HG03196 (cell line): ENCODE results near the gene SEMA5B.

Source experiments
- ATAC-seq: cut with Tn5 transposase; IDR thresholded peaks from one replicate; pipeline ENCODE4 v1.9.1; 2021; ENCODE audit not compliant: unreplicated experiment

The SEMA5B gene

DNA sequence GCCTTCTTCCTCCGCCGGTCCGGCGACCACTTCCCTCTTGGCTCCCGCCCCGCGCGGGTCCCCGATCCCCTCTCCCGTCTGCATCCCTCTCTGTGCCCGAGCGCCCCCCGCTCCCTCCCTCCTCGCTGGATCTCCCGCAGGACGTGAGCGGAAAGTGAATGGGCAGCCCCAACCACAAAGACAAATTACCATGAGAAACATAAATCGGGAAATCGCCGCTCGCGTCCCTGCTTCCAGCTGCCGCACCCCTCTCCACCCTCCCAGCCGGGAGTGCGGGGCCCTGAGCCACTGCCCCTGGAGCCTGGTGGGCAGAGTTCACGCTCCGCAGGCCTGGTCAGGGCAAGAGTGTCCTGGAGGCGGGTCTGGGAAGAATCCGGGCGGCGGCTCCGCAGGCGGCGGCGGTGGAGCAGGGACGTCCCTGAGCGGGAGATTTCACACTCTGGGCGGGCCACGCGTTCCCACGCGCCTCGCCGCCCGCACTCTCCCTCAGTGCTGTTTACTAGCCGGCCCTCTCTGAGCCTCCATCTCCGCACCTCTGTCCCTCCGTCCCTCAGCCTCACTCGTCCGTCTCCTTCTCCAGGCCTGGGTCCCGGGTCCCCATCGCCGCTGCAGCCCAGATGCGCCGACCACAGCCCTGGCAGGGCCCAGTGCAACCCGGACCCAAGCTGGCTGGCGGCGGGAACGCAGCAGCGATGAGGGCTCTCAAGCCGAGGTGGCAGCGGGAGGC, 835 bp downstream of the SEMA5B start:
- ATAC-seq = no peak

DNA sequence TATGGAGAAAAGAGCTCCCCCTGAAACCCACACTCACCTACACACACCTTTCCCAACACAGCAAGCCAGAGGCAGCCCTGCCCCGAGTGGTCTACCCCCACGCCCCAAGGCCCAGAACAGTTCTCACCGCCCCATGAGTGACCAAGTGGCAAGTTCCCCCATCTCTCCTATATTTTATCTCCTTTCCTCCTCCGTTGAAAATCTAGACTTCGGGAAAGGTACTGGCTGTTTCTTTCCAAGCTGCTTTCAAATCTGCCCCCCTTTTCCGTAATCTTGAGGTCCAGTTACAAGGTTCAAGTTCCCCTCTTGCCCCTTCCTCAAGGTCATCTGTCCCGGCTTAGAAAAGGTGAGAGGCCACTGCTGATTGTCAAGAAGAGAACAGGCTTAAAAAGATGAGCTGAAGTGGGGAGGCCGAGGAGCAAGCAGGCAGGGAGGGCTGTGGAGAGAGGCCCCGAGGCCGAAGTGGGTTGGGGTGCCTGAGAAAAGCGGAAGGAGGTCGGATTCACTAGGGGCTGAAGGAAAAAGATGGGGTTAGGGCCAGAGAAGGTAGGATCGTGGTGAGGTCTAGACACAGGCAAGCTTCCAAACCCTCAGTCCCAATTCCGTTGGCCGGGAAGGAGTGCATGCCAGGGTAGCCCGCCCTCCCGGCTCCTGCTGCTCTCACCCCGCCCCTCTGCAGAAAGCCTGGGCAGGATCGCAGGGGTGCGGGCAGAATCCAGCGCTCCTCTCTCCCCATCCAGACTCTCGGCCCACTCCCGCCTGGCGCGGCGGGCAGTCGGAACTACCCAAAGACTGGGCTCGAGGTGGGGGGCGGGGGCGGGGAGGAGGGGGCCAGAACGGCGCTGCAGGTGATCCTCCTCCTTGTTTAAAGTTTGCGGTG, 1.7 kb downstream of the SEMA5B start:
- ATAC-seq = no peak

DNA sequence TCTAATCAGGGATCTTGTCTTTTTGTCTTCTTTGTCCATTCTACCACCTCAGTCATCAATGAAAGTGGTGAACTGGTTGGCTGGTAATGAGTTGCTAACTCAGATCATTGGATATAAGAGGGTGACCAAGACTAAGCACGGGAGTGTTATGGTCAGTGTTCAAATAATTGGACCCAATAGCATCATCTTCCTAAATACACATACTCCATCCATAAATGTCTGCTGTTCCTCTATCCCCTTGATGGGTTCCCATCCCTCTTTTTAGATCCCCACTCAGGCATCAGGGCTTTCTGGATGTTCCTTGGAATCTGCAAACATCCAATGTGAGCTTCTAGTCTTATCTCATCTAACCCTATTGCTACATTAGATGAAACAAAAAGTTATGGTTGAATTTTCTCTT, 3.5 kb downstream of the SEMA5B start:
- no peak for ATAC-seq

DNA sequence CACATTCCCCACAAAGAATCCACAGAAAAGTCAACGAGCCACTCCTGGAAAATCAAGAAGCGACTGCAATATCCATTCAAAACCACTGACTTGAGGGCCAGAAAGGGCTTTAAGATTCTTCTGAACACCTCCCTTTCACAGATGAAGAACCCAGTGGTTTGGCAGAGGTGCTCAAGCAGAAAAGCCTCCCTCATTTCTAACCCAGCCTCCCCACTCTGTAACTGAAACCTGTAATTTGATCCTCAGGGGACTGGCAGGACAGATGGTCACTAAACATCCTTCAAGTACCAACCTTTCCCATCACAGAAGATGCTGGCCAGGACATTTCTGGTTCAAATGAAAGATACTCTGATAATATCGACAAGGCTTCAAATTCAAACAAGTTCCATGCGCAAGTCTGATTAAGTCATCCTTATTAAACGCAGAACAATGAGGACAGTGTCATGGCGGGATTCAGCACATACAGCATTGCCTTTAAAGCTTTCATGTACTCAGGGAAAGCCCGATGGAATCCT, 5.5 kb downstream of the SEMA5B start:
- ATAC-seq = no peak

DNA sequence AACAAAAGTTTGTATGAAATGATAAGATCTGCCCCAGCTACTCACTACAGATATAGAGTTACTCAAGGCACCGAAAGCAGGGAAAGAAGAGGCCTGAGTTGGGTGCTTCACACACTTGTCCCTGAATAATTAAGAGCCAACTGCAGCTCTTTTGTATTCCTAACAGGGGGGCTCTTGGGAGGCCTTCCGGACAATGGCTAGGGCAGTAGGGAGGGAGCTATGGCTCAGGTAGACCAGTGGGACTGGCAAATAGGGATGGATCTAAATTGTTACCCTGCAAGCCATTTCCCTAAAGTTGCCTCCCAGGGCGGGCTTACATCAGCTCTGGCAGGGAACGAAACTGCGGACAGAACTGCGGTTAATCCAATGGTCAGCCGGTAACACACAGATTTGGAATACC, 6.2 kb downstream of the SEMA5B start:
- no peak for ATAC-seq

DNA sequence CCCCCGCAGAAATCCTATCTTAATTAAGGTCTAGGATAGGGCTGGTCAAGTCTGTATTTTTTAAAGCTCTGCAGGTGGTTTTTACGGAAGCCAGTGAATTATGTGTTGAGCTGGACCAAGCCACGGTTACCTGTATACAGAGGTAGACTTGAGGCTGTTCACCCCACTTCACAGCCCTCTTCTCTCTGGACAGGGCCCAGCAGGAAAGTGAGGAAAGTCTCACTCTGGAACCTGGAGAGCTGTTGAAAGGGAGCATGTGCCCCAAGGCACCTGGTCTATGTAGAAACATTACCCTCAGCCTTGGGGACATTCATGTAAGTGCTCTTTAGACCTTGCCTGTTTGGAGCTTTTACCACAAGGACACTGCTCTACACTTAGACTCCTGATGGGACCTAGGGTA, 6.9 kb downstream of the SEMA5B start:
- ATAC-seq = no peak

DNA sequence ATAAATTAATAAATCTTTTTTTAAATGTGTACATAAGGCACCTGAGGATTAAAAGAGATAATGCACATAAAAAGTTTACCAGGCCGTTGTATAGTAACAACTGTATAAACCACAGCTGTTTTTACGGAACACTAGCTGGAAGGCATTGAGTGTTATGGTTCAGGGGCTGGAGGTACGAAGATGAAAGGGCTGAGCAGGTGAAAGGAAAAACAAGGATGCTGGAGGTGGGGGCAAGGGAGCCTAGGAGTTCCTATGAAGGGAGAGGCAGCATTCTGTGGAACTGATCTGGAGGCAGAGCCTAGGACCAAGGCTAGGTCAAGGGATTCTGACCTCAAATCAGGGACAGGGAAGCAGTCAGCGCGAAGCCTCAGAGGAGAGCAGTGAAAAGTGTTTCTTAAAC, 8.0 kb downstream of the SEMA5B start:
- no peak for ATAC-seq

DNA sequence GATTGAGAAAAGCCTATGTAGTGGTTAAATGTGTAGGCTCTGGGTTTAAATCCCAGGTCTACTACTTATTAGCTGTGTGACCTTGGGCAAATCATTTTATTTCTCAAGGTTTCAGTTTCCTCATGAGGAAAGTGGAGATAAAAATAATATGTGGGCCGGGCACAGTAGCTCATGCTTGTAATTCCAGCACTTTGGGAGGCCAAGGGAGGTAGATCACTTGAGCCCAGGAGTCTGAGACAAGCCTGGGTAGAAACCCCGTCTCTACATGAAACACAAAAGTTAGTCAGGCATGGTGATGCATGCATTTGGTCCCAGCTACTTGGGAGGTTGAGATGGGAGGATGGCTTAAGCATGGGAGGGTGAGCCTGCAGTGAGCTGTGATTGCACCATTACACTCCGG, 8.4 kb downstream of the SEMA5B start:
- ATAC-seq = no peak

DNA sequence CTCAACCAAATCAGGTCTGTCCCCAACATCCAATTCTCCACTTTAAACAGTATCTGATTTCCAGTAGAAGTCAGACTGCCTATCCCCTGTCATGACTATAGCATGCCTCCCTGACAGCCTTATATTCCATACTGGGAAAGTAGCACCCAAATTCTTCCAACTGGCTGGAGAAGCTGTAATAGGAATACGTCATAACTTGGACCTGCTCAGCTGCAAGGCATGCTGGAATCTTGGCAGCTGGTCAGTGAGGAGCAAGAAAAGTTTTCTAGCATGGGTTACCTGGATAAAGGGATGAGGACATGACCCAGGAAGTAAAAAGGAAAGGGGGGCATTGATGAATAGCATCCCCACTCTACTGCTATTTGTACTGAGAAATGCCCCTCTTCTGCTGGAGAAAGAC, 8.9 kb downstream of the SEMA5B start:
- no peak for ATAC-seq

DNA sequence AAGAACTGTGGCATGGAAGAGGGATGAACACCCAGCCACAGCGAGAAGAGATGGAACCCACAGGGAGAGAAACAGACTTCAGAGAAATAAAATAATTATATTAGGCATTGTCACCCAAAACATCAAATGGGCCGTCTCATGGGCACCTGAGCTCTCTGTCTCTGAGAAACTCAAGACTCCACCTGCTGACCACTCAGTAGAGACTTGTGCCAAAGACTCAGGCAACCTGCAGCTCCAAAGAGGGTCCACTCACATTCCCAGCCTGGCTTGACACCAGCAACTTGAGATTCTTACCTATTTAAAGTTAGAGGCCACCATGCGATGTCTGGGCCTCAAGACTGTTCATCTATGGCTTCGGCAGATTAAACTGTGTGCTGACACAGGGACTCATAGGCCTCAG, 12.0 kb downstream of the SEMA5B start:
- ATAC-seq = no peak

DNA sequence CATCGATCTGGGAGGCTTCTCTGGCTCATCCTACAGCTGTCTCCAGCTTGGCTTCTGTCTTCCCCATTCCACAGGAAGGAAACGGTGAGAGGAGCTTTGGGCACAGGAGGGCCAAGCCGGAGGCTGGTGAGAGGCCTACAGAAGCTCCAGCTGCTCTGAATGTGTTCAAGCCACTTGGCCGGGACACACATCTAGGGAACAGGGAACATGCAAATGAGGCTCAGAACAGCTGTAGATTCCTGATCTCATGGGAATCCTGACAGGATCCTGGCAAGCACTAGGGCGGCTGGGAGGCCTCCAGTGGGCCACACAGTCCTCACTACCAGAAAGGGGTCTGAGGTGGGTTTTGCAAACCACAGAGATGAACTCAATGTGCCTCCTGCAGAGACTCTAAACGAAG, 13.7 kb downstream of the SEMA5B start:
- ATAC-seq = no peak

DNA sequence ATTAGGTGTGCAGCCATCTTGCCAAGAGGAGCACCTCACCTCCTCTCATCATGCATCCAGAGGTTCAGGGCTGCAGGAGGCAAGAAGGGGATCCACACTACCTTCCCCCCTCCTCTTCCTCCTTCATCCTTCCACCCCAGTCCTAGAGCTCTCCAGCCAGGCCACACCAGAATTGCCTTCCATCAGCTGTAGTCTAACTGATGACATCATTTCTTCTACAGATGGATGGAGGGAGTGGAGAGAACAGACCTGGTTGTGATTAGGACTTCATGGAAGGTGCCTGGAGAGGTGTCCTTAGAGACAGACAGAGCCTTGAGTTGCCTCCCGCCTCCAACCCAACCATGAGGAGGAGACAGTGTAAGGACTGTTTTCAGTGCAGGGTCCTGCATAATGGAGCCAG, 14.9 kb downstream of the SEMA5B start:
- ATAC-seq = no peak

DNA sequence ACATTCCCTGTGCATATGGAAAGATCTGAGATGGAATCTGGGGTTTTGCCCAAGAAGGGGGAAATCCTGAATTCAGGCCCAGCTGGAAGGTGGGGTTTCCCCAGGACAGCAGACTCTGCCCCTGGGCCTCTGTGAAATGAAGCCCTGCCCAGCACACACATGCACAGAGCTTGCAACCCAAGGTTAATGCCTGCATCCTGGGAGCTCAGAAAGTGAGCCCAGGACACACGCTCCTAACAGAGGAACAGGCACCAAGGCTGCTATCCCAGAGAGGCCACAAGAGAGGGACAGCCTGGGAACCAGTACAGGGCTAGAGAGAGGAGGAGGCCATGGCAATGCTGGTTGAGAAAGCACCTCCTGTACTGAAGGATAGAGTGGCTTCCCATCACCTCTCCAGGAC, 16.1 kb downstream of the SEMA5B start:
- no peak for ATAC-seq

DNA sequence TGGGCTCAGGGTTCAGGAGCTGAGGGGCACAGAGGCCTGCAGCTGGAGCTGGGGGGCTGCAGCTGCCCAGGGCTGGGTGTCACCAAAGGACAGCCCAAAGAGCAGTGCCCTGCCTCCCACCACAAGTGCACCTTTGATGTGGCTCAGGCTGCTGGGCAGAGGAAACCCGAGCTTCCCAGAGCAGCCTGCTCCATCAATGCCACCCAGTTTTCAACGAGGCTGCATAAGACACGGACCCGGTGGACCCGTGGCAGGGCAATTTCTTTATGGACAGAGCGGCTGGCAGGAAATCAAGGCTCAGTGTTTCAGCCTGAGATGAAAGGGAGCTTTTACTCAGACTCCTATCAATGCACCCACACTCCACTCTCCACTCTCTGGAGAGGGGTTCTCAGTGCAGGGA, 18.7 kb downstream of the SEMA5B start:
- ATAC-seq = no peak

DNA sequence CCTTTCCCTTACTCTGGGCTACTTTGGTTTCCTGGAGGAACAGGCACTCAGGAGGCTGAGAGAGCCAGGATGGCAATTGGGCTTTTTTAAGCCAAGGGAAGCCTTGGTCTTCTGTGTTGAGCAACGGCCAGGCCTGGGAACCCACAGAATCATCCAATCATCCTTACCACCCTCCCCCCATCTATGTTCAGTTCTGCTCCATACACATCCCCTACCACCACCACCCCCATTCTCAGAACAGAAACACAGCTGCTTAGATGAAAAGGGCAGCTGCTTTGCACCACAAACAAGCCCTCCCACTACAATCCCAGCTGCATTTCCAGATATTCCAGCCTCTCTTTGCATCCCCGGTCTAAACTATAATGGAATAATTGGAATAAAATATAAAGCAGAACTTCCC, 21.0 kb downstream of the SEMA5B start:
- no peak for ATAC-seq

DNA sequence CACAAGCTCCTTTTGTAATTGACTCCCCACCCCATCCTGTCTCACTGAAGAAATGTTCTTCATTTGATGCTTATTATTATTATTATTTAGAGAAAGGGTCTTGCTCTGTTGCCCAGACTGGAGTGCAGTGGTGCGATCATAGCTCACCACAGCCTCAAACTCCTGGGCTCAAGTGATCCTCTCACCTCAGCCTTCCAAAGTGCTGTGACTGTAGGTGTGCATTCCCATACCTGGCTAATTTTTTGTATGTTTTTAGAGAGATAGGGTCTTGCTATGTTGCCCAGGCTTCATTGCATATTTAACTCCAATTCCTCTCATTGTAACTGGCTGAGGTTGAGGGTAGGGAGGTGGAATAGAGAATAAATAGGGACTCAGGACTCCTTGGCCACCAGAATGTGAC, 22.3 kb downstream of the SEMA5B start:
- ATAC-seq = no peak

DNA sequence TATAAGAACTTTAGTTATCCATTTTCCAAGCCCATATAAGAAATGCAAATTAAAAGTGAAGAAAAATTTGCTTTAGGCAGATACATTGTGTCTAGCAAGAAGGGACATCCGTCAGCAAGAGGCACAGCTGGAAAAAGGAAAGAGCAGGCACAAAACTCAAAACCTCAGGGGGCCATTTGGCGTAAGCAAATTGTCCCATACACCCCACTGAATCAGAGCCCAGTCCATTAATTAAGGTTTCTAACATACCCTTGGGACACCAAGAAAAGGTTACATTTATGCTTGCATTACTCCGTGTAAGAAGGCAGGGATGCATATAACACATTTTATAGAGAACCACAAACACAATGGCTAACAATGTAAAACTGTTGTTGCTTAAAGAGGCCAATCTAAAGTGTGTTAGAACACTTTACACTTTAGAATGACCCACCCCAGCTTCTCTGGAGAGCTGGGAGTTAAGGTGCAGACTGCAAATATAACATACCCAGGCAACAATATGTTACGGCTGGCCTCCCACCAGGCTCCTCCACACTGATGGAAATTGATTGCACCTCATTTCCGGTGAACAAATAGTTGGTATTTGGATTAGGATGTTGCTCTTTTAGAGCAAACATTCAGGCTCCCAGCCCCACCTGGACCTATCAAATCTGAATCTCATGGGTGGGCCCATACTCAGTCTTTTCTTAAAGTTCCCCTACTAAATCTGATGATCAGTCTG, 23.2 kb downstream of the SEMA5B start:
- ATAC-seq = no peak

DNA sequence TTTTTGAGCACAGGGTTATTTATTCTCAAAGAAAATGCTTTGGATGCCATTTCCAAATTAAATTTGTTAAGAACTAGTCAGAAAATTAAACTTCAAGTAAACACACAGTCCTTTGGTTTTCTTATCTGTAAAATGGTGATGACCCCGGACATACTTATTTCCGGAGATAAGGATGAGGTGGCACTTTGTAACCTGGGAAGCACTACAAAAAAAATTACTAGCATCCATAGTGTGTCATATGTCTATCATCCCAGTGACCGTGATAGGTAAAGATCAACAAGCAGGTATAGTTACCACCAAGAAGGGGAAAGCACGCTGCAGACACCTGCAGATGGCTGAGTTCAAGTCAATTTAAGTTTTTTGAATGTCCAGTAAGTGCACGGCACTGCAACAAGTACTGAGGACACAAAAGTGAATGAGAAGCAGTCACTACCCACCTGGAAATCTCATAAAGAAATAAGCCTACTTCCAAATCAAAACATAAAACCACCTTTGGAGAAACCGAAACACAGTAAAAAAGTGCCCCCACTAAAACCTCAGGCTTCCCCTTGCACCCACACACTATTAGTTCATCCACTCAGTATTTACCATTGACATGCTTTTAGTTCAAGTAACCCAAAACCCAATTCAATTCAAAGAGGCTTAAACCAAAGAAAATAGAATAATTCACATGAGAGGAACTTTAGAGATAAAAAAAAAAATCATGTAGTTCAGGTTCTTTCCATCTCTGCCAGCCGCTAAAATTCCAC, 24.6 kb downstream of the SEMA5B start:
- ATAC-seq = no peak

DNA sequence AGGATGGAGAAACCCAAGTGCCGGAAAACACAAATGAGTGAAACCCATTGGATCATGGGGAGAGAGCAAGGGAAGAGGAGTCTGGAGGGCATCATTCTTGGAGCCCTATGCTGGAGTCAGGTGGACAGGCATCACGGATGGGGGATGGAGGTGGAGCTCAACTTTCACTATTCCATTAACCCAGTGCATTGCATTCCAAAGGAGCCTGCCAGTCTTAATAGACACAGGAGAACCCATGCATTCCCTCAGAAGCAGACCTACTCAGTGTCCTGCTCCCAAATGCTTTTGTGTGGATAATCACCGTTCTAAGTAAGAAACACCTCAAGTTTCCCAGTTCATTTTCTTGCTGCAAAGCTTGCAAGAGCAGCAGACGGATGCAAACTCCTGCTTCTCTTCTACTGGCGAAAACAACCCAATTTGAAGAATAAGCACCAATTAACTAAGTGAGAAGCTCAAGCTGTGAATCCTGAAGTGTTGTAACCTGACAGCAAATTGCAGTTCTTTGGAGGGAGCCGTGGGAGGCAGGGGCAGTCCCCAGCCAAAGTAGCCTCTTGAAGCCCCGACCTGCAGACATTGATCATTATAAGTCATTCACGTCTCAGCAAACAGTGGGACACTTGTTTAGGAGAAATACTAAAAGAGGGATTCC, 25.3 kb downstream of the SEMA5B start:
- ATAC-seq = no peak

DNA sequence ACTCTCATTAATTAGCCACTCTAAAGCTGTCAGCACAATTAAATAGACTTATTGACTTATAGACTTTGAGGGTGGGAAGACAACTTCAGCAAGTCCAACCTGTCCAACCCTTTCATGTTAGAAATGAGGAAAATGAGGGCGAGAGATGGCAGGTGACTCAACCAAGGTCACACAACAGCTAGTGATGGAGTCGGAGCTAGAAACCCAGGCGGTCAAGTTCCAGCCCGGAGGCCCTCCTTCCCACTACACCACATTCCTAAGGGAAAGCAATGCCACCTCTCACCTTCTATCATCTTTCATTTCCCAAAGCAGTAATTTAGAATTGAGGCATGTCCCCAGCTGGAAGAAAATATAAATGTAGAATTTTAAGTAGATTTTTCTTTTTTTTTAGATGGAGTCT, 28.7 kb downstream of the SEMA5B start:
- ATAC-seq = no peak
